Right lobe of liver (tissue), 6 donors: ENCODE results near the gene PSMD6. TPM values are rescaled to one million over a fixed set of nuclear protein-coding genes. Genes with fewer than 3 reads are reported as not detected.

Source experiments
- ATAC-seq, 4 donors: fragments of 200-7000 bp; cut with Tn5 transposase; one replicate each; pipeline ENCODE4 v1.9.1; 2020; ENCODE audit warnings: mild to moderate bottlenecking in 4 of 4, moderate library complexity in 4 of 4
- DNase-seq, 3 donors: peaks; one replicate each; pipeline ENCODE4 v3.0.0-alpha.2; 2020
- H3K27ac ChIP-seq, 3 donors: fragments of 200-600 bp; one replicate each; pipeline ENCODE4 v1.8.0; 2022
- H3K27me3 ChIP-seq, 2 donors: fragments of 200-600 bp; one replicate each; pipeline ENCODE4 v1.8.0; 2022
- H3K36me3 ChIP-seq, 4 donors: fragments of 200-600 bp; sonication (generic) in 1 of 4; one replicate each; pipeline versions ENCODE4 v1.5.1 to v1.8.0; 2017 to 2022; ENCODE audit warnings: control low read depth in 1 of 4
- H3K4me1 ChIP-seq, 4 donors: fragments of 200-600 bp; sonication (generic) in 1 of 4; one replicate each; pipeline versions ENCODE4 v1.5.1 to v1.8.0; 2017 to 2022; ENCODE audit warnings: control low read depth in 1 of 4
- H3K4me3 ChIP-seq, 3 donors: fragments of 200-600 bp; one replicate each; pipeline ENCODE4 v1.8.0; 2022
- H3K9me3 ChIP-seq, 4 donors: fragments of 200-600 bp; sonication (generic) in 1 of 4; one replicate each; pipeline versions ENCODE4 v1.5.1 to v1.8.0; 2017 to 2022; ENCODE audit warnings: control low read depth in 1 of 4
- CTCF ChIP-seq, 4 donors: fragments of 200-600 bp in 3 of 4; fragments of 450-650 bp in 1 of 4; IDR thresholded peaks; one replicate each; pipeline versions ENCODE4 v1.5.1 to v1.8.0; 2016 to 2022; ENCODE audit warnings: antibody characterized with exemption in 4 of 4, mild to moderate bottlenecking in 2 of 4
- POLR2A ChIP-seq: fragments of 450-650 bp; IDR thresholded peaks from one replicate; pipeline ENCODE4 v1.6.1; 2017; ENCODE audit warnings: antibody characterized with exemption, mild to moderate bottlenecking
- WGBS: methylation state at CpG from one replicate; pipeline ENCODE4 v1.1.6; 2018; ENCODE audit warnings: low coverage, low lambda C conversion rate; ENCODE audit not compliant: insufficient coverage; ENCODE audit errors: missing lambda C conversion rate; 5-methylcytosine and 5-hydroxymethylcytosine counted together
- intact Hi-C, 2 donors: fragments of 100-400 bp; cut with DNase I; formaldehyde crosslinking; loops; one replicate each; pipeline versions ENCODE4 v1.11.2 to v1.14.1; 2022
- total RNA-seq, 6 experiments: library from RNA; depleted of rRNA in 2 of 6; stranded (reverse); fragments of >200 nt in 2 of 6; fragmentation: NEBNext Ultra II Directional in 3 of 6; extraction: Animal tissue kit (Norgen Biotek cat#: 25700) in 3 of 6; gene quantifications; one replicate each; pipeline versions ENCODE4 v1.1.0 to v1.2.4, GENCODE V29; 2016 to 2023
- donor health status: DM: no; HTN: yes; CAD: no.
- donor health status: DM: no; HTN: no; CAD: no.
- donor health status: DM: no; HTN: no; CAD: no.
- donor health status: DM: no; HTN: yes; CAD: no.
- donor health status: DM: no; HTN: yes; CAD: no.

Gene PSMD6
- total RNA-seq, 6 experiments from 2014 or later = 33.1 to 41.9 (median 35.9) TPM

- ATAC-seq (no peak), DNase-seq (no peak)
- Histone ChIP-seq H3K4me1 (peaks cover 0 to 4% (median 0%) of the 10 kb centered on the region in 4 donors), H3K9me3 (no peaks in the 10 kb centered on the region), H3K27ac (no peak overlapping the region), H3K4me3 (no peak overlapping the region), H3K27me3 (no peaks in the 10 kb centered on the region), H3K36me3 (peaks cover 0 to 70% (median 23%) of the 10 kb centered on the region in 4 donors)
- WGBS = 100% methylated on average over 3 of the region's 14 CpGs
- TF ChIP-seq POLR2A (no peak), CTCF (IDR thresholded peaks at IDR 0.05) (no peak)
- intact Hi-C loops = loop anchor here in 1 of 2 donors (10.0 kb wide), 2 partner anchors 75 to 125 kb away; partner anchors contain the start of genes ATXN7, SCAANT1 and THOC7
These were observed 33.1 kb downstream of the PSMD6 start for GRCh38 chr3:63990204-63990603.

GRCh38 chr3:63988943-63989342 is 34.4 kb downstream of the PSMD6 start:
- Histone ChIP-seq H3K9me3 (no peaks in the 10 kb centered on the region), H3K4me1 (peaks cover 0 to 4% (median 0%) of the 10 kb centered on the region in 4 donors), H3K27me3 (no peaks in the 10 kb centered on the region), H3K36me3 (peaks cover 0 to 63% (median 24%) of the 10 kb centered on the region in 4 donors), H3K27ac (no peak overlapping the region), H3K4me3 (no peak overlapping the region)
- ATAC-seq = no peak
- intact Hi-C loops = no loop called here
- 82% methylated on average over 4 of the region's 4 CpGs for whole genome bisulfite sequencing
- TF ChIP-seq CTCF (IDR thresholded peaks at IDR 0.05) (no peak), POLR2A (no peak)
- DNase-seq = no peak

- peaks cover 0 to 67% (median 23%) of the 10 kb centered on the region in 4 donors for H3K36me3 ChIP-seq
- no peak for ATAC-seq
- no peaks in the 10 kb centered on the region for H3K9me3 ChIP-seq
- peaks cover 0 to 3% (median 0%) of the 10 kb centered on the region in 4 donors for H3K4me1 ChIP-seq
- DNase-seq = no peak
- 71% methylated on average over 2 of the region's 2 CpGs for WGBS
- no peak overlapping the region for H3K27ac ChIP-seq
- no peak for TF ChIP-seq POLR2A
- TF ChIP-seq CTCF (IDR thresholded peaks at IDR 0.05) = no peak
- no peak overlapping the region for H3K4me3 ChIP-seq
- H3K27me3 ChIP-seq = no peaks in the 10 kb centered on the region
- intact Hi-C loops = no loop called here
These were observed 36.5 kb downstream of the PSMD6 start for GRCh38 chr3:63986831-63987230.

GRCh38 chr3:63986146-63986545 is 37.1 kb downstream of the PSMD6 start:
- DNase-seq = no peak
- Histone ChIP-seq H3K27ac (no peak overlapping the region), H3K27me3 (no peaks in the 10 kb centered on the region), H3K36me3 (peaks cover 0 to 60% (median 23%) of the 10 kb centered on the region in 4 donors), H3K4me1 (peaks cover 0 to 10% (median 3%) of the 10 kb centered on the region in 4 donors), H3K4me3 (no peak overlapping the region), H3K9me3 (no peaks in the 10 kb centered on the region)
- TF ChIP-seq POLR2A = no peak
- TF ChIP-seq CTCF (IDR thresholded peaks at IDR 0.05) = no peak
- WGBS = 81% methylated on average over 5 of the region's 7 CpGs
- no peak for ATAC-seq
- intact Hi-C loops = no loop called here

- 100% methylated on average over 3 of the region's 3 CpGs for WGBS
- DNase-seq (no peak), ATAC-seq (no peak)
These were observed 38.9 kb downstream of the PSMD6 start for GRCh38 chr3:63984391-63984790.

More at GRCh38 chr3:63984391-63984790, 38.9 kb downstream of the PSMD6 start:
- intact Hi-C loops = no loop called here
- no peaks in the 10 kb centered on the region for H3K27me3 ChIP-seq
- H3K9me3 ChIP-seq = no peaks in the 10 kb centered on the region
- TF ChIP-seq POLR2A = no peak
- no peak for TF ChIP-seq CTCF (IDR thresholded peaks at IDR 0.05)
- no peak overlapping the region for H3K4me3 ChIP-seq
- peaks cover 0 to 46% (median 18%) of the 10 kb centered on the region in 4 donors for H3K36me3 ChIP-seq
- H3K4me1 ChIP-seq = peaks cover 0 to 24% (median 9%) of the 10 kb centered on the region in 4 donors
- no peak overlapping the region for H3K27ac ChIP-seq
